ENCODE results near the gene PLXNB2.
A peak's percentile ranks its signal among the peaks of the same experiment; 100 is the strongest.
"Not testable (repeated sequence)": the region's sequence is repeated elsewhere in the genome, so short reads cannot be mapped to it uniquely, and the experiment has no call there.

PLXNB2 gene

DNA sequence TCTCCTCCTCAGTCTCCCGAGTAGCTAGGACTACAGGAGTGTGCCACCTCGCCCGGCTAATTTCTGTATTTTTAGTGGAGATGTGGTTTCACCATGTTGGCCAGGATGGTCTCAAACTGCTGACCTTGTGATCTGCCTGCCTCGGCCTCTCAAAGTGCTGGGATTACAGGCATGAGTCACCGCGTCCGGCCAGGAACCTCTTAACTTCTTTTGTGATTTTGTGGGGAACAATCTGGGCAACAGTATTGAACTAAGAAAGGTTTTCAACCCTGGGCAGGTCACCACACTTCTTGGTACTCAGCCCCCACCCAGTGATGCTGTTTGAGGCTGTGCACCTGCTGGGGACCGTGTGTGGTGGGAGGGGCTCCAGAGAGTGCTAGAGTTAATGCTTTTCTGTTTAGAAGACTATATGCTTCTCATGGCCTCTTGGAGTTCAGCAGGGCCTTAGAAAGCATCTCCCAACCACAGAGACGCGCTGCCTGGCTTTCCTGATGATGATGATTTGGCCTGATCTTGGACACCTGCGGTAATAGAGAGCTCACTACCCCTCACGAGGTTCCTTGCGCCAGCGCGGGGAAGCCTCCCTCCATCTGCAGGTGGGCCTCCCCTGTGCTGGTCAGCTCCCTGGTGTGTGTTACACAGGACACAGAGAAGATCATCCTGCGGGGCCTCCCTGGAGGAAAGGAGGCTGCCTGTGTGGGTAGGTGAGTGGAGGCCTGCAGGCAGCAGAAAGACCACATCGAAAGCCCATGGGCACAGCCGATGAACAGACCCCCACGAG lies 18.2 kb upstream of the PLXNB2 start:
- no peak for DNase-seq (ENCODE audit: low read depth in 2 of 2)

DNA sequence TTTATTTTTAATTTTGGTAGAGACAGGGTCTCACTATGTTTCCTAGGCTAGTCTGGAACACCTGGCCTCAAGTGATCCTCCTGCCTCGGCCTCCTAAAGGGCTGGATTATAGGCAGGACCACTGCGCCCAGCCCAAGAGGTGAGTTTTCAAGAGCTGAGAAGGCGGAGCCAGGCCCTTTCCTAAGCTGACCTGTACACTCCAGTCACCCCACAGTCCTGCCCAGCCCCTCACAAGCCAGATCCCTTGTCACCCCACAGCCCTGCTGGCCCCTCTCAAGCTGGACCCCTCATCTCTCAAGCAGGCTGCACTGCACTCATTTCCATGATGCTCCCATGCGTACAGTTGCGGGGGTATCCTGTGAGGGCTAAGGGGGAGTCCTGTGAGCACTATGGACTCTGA lies 16.5 kb upstream of the PLXNB2 start:
- DNase-seq (ENCODE audit: low read depth in 2 of 2) = no peak

DNA sequence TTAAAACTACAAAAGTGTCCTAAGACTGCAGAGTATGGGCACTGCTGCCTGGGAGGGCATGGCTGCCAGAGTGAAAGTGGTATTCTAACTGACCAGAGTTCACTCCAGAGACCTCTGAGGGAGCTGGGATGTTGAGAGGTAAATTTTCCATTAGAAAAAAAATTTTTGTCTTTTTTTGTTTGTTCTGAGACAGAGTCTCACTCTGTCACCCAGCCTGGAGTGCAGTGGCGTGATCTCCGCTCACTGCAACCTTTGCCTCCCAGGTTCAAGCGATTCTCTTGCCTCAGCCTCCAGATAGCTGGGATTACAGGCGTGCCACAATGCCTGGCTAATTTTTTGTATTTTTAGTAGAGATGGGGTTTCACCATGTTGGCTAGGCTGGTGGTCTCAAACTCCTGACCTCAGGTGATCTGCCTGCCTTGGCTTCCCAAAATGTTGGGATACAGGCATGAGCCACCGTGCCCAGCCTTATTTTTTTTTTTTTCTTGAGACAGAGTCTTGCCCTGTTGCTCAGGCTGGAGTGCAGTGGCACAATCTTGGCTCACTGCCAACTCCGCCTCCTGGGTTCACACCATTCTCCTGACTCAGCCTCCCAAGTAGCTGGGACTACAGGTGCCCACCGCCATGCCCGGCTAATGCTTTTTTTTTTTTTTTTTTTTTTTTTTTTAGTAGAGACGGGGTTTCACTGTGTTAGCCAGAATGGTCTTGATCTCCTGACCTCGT lies 15.1 kb upstream of the PLXNB2 start:
- not testable (repeated sequence) for DNase-seq (ENCODE audit: low read depth in 2 of 2)

DNA sequence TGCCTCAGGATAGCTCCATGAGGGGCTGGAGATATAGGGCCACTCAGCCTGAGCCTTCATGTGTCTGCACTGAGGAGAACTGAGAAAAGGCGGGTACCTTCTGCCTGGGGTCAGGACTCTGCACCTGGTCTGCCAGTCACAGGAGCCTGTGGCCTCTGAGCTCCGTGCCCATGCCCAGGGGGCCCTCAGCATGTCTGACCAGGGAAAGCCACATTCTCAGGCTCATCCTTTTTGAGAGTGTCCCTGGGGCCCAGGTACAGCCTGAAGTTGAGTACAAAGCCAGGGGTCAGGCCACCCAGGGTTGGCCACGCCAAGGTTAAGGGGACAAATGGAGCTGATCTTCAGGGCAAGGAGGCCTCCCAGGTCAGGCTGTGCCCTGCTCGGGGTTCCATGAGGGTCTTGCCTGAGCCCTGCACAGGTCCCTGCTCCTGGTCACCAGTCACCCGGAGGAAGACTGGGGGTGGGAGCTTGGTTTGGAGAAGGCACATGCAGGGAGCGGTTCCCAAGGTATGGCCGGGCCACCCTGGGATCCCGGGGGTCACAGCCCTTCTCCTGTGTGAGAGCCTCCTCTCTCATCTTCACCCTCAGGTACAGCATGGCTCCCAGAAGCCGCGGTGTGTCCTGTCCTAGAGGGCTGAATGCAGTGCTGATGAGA lies 13.4 kb upstream of the PLXNB2 start:
- no peak for DNase-seq (ENCODE audit: low read depth in 2 of 2)

DNA sequence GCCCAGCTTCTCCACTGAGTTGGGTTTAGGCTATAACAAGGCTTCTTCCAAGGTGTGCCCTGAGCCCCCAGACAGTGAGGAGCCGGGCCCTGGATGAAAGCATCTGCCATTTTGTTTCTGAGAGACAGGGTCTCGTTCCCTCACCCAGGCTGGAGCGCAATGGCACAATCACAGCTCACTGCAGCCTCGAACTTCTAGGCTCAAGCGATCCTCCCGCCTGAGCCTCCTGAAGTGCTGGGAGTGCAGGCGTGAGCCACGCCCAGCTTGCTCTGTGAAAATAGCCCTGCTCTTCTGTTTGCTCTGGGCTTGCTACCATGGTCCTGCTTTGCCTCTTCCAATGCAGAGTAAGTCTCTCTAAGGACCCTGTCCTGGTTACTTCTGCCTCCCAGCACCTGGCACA lies 12.7 kb upstream of the PLXNB2 start:
- DNase-seq (ENCODE audit: low read depth in 2 of 2) = no peak

DNA sequence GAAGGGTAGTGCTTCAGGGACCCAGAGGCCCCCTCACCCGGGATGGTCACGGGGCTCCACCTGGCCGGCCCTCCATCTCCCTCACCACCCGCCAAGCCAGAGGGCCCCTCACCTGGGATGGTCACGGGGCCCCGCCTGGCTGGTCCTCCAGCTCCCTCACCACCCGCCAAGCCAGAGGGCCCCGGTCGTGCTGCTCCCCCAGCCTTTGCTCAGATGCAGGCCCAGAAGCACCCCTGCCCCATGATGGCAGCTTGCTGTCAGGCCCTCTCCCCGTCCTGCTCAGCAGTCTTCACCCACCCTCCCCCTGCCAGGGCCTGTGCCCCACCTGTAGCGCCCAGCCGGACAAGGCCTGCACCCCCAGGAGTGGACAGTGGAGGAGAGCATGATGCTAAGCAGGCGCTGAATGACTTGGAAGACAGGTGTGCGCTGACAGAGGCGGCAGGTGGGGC lies 12.1 kb upstream of the PLXNB2 start:
- no peak for DNase-seq (ENCODE audit: low read depth in 2 of 2)

DNA sequence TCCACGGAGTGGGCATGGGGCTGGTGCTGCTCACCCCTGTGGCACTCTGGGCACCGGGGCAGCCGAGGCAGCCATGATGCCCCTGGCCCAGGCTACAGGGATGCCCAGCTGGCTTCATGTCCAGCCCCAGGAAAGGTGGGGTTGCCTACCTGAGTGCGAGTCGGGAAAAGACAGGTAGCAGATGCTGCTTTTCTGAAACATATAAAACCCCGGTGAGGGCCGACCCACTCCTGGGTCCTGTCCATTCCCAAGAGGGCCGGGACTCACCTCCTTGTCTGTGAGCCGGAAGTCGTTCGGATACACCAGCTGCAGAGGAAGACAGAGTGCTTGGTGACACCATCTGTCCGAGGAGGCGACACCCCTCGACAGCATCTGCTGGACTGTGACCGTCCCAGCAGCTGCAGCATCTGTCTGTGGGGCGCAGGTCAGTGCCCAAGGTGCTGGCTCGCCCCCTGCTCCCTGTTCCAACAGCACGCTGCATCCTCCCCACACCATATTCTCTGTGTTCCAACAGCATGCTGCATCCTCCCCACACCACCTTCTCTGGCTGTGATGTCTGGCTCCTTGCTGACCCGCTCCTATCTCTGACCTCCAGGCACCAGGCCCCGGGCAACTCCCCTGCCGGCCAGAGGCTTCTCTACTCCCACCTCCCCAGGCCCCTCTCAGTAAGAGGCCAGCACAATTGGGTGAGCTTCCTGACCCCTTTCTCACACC lies 11.4 kb upstream of the PLXNB2 start:
- DNase-seq (ENCODE audit: low read depth in 2 of 2) = no peak

DNA sequence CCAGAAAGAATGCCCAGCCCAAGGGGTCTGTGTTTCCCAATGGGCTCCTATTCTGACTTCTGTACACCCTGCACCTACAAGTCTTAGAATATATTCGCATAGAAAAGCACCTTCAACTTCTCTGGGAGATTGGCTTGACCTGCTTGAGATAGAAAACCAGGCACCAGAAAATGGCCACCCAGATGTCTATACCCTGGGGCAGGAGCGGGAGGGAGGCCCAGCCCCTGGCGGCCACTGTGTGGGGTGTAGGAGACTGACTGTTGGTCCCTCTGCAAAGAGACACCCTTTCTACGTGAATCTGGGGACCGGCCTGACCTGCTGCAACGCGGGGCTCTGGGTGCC lies 10.9 kb upstream of the PLXNB2 start:
- no peak for DNase-seq (ENCODE audit: low read depth in 2 of 2)

DNA sequence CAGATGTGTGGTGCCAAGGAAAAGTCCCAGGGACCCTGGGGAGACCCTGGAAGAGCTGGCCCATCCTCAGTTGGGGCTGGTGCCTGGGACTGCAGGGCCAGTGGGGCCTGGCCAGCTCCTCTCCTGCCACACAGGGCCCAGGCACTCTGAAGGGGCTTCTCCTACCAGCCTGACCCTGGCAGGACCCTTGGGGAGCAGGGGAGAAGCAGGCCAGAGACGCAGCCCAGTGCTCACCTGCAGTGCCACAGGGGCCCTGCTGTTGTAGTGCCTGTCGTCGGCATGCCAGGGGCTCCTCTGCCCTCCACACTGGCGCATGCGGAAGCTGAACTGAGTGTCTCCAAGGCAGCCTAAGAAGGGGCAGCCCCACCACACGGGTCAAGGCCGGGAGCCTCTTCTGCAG lies 10.2 kb upstream of the PLXNB2 start:
- no peak for DNase-seq (ENCODE audit: low read depth in 2 of 2)

DNA sequence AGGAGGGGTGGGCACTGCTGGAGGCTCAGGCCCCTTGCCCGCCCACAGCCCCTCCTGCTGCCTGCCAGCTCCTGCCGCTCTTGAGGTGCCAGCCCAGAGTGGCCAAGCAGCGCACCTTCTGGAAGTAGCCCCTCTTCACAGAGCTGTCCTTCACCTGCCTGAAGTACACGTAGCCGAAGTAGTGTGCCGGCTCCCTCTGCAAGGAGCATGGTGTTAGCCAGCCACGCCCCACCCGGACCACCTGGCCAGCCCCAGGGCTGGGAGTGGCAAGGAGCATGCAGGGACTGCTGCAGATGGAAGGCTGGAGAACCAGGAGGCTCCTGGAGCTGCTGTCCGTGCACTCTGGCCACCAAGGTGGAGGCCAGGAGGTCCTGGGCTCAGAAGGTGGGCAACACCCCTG lies 9.7 kb upstream of the PLXNB2 start:
- no peak for DNase-seq (ENCODE audit: low read depth in 2 of 2)

DNA sequence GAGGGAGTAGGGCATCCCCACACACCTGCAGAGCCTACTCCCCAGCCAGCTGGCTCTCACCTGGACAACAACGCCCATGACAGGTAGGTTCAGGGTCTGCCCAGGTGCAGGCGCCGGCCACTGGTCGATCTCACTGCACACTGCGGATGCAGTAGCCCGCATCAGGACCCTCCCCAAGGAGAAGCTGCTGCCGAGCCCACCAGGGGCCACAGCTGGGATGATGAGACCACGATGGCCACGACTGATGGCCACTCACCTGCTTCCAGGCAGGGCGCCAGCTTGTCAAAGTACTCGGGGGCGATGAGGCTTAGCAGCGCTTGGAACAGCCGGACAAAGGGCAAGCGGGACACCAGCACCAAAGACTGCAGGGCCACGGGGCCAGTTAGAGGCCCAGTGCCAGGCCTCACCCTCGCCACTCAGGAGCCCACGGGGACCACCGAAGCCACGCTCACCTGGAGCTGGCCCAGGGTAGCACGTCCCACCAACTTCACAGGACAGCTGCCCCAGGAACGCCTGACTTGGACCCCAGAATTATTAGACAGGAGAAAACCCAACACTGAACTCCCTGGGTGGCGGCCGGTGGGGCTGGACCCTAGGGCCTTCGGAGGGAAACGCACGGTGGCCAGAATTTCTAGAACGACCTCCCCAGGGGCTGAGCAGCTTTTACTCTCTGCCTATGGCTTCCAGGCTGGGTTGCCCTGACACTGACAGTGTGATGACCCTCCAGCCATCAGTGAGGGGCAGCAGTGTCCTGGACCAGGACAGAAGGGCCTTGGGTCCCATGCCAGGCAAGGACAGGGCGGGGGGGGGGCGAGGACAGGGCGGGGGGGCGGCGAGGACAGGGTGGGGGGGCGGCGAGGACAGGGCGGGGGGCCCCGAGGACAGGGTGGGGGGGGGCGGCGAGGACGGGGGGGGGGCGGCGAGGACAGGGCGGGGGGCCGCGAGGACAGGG lies 8.9 kb upstream of the PLXNB2 start:
- DNase-seq (ENCODE audit: low read depth in 2 of 2) = no peak

DNA sequence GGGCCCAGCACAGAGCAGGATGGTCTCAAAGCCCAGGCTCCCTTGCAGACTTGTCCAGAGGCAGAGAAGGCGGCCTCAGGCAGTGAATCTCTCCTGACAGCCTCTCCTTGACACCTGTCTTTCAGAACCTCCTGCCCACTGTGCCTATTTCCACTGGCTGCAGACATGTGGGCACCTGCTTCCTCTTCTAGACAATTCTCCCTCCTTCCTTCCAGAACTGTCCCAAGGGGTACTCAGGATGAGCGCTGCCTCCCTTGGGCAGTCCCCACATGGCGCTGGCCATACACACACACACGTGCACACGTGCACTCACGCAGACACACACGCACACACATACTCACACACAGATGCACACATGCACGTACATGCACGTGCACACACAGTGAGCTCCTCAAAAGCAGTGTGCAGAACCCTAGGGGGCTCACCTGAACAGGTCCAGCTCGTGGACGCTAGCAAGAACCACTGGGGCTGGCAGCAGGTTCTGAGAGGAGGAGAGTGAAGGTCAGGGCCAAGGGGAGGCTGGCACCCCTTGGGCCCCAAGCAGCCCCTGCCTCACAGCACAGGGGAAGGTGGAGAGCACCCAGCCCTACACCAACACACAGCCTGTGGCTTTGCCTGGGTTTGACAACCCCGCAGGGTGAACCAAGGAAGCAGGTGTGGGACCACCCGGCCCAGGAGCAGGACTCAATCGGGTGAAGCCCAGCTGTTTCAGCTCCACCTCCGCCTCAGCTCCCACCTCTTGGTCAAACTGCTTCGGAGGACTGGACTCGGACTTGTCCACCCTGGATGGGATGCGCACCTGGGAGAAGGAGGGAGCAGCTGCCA lies 8.1 kb upstream of the PLXNB2 start:
- no peak for DNase-seq (ENCODE audit: low read depth in 2 of 2)

DNA sequence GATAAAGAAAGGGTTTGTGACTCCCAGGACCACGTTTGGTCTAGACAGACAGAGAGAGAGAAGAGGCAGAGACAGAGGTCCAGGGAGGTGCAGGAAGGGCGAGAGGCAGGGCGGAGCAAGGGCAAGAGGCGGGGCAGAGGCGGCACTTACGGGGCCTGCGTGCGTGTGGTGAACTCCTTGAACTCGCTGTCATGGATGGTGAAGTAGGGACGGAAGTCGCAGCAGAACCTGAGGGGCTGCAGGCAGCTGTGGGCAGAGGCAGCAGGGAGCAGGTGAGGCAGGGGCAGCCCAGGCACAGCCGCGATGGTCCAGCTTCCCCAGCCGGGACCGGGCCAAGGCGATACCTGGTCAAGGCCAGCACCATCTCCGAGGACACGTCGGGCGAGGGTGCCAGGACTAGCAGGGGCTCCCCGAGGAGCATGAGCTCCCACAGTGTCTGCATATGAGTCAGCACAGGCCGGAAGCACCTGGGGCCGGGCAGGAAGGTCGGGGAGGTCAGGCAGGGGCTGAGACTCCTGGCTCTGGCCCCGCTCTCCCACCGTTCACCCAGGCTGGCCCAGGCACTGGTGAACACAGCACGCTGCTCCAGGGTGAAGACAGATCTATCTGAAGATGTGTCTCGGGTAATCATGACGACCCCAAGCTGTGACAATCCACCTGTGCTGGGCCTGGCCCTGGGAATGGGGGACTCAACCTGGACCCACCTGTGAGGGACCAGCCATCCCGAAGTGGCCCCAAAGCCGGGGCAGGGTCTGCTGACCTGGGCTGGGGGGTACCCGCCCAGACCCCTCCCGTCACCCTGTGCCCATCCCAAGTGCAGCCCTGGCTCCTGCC lies 7.2 kb upstream of the PLXNB2 start:
- DNase-seq (ENCODE audit: low read depth in 2 of 2) = peak; percentile 34 to 44

DNA sequence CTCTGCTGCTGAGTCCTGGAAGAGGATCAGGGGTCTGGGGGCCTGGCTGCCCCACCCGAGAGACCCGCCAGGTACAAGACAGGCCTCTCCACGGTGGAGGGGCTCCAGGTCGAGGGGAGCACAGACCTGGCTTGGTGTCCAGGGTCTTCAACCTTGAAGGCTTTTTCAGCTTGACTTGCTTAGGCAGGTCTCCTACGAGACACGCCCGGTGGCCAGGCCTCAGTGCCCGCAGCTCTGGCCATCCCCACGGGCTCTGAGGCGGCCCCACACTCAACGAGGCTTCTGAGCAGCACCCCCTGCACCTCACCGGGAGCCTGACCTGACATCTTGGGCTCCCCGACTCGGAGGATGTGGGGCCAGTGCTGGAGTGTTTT lies 6.6 kb upstream of the PLXNB2 start:
- DNase-seq (ENCODE audit: low read depth in 2 of 2) = no peak

DNA sequence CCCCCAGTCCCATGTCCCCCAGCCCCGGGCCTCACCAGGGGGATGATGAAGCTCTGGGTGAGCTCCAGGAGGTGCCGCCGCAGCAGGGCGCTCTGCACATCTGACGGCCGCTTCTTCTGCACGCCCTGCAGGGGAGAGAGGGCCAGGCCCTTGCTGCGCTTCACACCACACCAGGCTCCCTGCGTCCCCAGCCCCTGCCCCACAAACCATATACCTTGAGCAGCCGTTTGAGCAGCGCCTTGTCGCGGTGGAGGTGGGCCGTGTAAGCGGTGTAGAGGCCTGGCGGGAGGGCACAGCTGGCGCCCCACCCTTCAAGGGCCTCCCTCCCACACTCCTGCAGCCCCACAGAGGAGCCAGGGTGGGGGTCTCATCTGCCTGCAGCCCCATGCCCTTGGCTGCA lies 6.2 kb upstream of the PLXNB2 start:
- no peak for DNase-seq (ENCODE audit: low read depth in 2 of 2)

DNA sequence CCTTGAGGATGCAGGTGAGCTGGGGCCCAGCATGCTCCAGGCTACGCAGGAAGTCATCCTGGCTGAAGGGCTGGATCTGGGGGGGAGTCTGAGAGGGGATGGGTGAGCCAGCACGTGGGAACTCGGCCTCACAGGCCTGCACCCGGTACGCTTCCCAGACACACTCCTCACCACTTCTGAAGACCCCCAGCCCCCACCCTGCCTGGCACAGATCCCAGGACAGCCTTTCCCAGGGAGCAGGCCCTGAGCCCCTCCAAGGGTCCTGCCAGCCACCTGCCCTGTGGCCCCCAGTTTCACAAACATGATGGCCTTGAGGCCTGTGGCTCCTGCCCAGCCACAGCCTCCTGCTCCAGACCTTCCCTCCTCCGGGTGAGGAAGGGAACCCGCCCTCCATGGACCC lies 5.6 kb upstream of the PLXNB2 start:
- no peak for DNase-seq (ENCODE audit: low read depth in 2 of 2)

DNA sequence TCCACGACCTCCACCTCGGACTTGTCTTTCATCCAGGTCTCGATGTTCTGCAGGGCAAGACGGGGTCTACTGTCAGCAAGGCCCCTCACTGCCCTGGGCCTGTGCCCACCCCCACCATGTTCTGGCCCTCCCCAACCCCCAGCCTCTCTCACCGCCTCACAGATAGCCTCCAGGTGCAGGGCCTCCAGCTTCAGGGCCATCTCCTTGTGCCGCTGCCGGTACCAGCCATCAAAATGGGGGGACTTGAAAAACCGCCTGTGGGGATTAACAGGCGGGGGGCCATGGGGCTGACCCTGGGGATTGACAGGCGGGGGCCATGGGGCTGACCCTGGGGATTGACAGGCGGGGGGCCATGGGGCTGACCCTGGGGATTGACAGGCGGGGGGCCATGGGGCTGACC lies 4.9 kb upstream of the PLXNB2 start:
- no peak for DNase-seq (ENCODE audit: low read depth in 2 of 2)

DNA sequence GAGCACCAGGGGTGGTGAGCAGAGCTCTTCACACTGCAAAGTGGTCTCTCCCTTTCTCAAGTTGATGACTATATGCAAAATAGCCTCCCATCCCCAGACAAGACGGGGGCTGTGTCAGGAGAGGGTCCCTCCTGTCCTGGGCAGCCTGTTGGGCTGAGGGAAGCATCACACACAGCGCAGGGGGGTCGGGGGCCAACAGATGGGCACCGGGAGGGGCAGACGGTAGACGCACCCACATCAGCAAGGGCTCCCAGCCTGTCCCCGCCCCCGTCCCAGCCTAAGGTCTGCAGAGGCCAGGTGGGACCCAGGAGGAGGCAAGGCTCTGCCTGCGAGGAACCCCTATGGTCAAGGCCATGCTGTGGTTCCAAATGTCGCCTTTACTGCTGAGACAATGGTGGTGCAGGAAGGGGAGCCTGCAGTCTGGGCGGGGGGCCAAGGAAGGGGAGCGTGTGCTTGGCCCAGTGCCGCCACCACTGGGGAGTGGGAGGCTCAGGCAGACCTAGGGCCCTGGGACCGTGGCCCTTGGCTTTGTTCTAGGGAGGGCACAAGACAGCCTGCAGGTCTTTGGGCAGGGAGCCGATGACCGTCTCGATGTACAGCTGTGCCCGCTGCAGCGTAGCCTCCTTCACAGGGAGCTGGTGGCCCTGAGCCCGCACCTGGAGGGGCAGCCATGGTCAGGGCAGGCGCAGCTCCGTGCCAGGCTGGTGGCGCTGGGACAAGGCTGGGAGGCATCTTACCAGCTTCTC lies 4.3 kb upstream of the PLXNB2 start:
- DNase-seq (ENCODE audit: low read depth in 2 of 2) = no peak

DNA sequence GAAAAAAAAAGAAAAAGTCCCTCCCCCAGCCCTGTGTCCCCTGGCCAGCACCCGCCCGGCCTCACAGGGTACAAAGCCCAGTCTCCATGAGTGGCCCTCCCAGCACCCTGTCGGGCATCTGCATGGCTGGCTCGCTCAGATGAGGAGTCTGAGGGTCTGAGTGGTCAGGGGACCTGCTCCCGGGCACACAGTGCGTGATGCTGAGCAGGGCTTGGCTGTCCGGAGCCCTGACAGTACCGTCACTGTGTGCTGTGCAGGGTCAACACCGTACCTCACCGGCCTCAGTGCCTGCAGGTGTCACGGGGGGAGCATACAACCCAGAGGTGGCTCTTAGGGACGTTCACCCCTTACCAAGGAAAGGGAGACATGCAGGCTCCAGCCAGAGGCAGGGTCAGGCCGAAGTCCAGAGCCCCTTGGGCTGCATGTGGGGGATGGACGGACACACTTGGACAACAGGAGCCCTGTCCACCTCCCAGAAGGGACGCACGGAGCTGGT lies 3.6 kb upstream of the PLXNB2 start:
- DNase-seq (ENCODE audit: low read depth in 2 of 2) = no peak
